ENCODE results near the gene NBAS. TPM values are rescaled to one million over a fixed set of nuclear protein-coding genes. Genes with fewer than 3 reads are reported as not detected.

NBAS gene
- total and polyA plus RNA-seq, 2 donors (not counting 1 experiment from before 2014, with no cell fraction given), result 27.0 to 124 TPM

DNA sequence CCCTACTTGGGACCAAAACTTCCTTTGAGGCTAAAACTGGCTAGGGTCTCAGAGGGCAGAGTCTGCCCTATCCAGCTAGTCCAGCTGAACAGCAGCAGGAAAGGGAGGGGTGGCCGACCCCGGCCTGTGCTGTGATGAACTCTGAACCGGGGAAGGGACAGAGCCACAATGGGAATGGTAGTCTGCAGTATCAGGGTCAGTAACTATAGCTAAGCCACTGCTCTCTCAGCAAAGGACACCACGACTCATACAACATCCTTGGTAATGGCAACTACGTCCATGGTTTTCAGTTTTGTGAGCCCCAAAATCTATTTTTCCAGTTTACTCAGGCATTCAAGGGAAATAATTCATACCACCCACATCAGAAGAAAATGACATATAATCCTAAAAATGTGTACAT is 75.2 kb downstream of the NBAS start:
- Histone ChIP-seq H3K4me3 (replicated peaks in 1 of 4; ENCODE audit: control extremely low read depth in 1 of 4, insufficient read depth in 1 of 4, low read depth in 3 of 4, low read length in 4 of 4) (no peak overlapping the region), H3K9ac (ENCODE audit: insufficient read depth, low read length) (no peak overlapping the region), H3K4me1 (ENCODE audit: control insufficient read depth, extremely low read depth, insufficient read depth, low read length) (no peaks in the 10 kb centered on the region), H3K79me2 (ENCODE audit: control insufficient read depth, insufficient read depth, low read length) (no peaks in the 10 kb centered on the region), H3K36me3 (ENCODE audit: control insufficient read depth, insufficient read depth, low read length) (peaks cover 1% of the 10 kb centered on the region), H3K27me3 (ENCODE audit: control insufficient read depth, insufficient read depth, low read length) (no peaks in the 10 kb centered on the region), H4K20me1 (ENCODE audit: control insufficient read depth, extremely low read depth, insufficient read depth, low read length) (no peaks in the 10 kb centered on the region), H3K4me2 (ENCODE audit: extremely low read depth, insufficient read depth, low read length) (no peak overlapping the region), H2AFZ (ENCODE audit: low read length) (no peak overlapping the region), H3K27ac (ENCODE audit: insufficient read depth, low read length) (no peak overlapping the region), H3K9me3 (ENCODE audit: control insufficient read depth, insufficient read depth, low read depth, low read length) (no peaks in the 10 kb centered on the region)
- no peak for DNase-seq (ENCODE audit: low read depth in 2 of 2)
- no peak for TF ChIP-seq EZH2 (IDR thresholded peaks at IDR 0.05; ENCODE audit: low read length, missing control alignments)
- TF ChIP-seq, protein P1, sequence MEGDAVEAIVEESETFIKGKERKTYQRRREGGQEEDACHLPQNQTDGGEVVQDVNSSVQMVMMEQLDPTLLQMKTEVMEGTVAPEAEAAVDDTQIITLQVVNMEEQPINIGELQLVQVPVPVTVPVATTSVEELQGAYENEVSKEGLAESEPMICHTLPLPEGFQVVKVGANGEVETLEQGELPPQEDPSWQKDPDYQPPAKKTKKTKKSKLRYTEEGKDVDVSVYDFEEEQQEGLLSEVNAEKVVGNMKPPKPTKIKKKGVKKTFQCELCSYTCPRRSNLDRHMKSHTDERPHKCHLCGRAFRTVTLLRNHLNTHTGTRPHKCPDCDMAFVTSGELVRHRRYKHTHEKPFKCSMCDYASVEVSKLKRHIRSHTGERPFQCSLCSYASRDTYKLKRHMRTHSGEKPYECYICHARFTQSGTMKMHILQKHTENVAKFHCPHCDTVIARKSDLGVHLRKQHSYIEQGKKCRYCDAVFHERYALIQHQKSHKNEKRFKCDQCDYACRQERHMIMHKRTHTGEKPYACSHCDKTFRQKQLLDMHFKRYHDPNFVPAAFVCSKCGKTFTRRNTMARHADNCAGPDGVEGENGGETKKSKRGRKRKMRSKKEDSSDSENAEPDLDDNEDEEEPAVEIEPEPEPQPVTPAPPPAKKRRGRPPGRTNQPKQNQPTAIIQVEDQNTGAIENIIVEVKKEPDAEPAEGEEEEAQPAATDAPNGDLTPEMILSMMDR (conservative IDR thresholded peaks at IDR 0.05 in 1 of 2, IDR thresholded peaks at IDR 0.05 in 1 of 2; ENCODE audit: low read depth in 1 of 2, low read length in 2 of 2), result no peak

- DNase-seq (ENCODE audit: low read depth in 2 of 2), result no peak
- Histone ChIP-seq H4K20me1 (ENCODE audit: control insufficient read depth, extremely low read depth, insufficient read depth, low read length) (no peaks in the 10 kb centered on the region), H3K4me2 (ENCODE audit: extremely low read depth, insufficient read depth, low read length) (no peak overlapping the region), H3K9ac (ENCODE audit: insufficient read depth, low read length) (no peak overlapping the region), H2AFZ (ENCODE audit: low read length) (no peak overlapping the region), H3K36me3 (ENCODE audit: control insufficient read depth, insufficient read depth, low read length) (peaks cover 1% of the 10 kb centered on the region), H3K4me3 (replicated peaks in 1 of 4; ENCODE audit: control extremely low read depth in 1 of 4, insufficient read depth in 1 of 4, low read depth in 3 of 4, low read length in 4 of 4) (no peak overlapping the region), H3K27ac (ENCODE audit: insufficient read depth, low read length) (no peak overlapping the region), H3K9me3 (ENCODE audit: control insufficient read depth, insufficient read depth, low read depth, low read length) (no peaks in the 10 kb centered on the region), H3K27me3 (ENCODE audit: control insufficient read depth, insufficient read depth, low read length) (no peaks in the 10 kb centered on the region), H3K79me2 (ENCODE audit: control insufficient read depth, insufficient read depth, low read length) (no peaks in the 10 kb centered on the region), H3K4me1 (ENCODE audit: control insufficient read depth, extremely low read depth, insufficient read depth, low read length) (no peaks in the 10 kb centered on the region)
- TF ChIP-seq, protein P1 (conservative IDR thresholded peaks at IDR 0.05 in 1 of 2, IDR thresholded peaks at IDR 0.05 in 1 of 2; ENCODE audit: low read depth in 1 of 2, low read length in 2 of 2), result no peak
- TF ChIP-seq EZH2 (IDR thresholded peaks at IDR 0.05; ENCODE audit: low read length, missing control alignments), result no peak
Observed at GRCh38 chr2:15481000-15481399, 80.1 kb downstream of the NBAS start.

- no peak for DNase-seq (ENCODE audit: low read depth in 2 of 2)
- Histone ChIP-seq H3K79me2 (ENCODE audit: control insufficient read depth, insufficient read depth, low read length) (no peaks in the 10 kb centered on the region), H3K27ac (ENCODE audit: insufficient read depth, low read length) (no peak overlapping the region), H3K4me2 (ENCODE audit: extremely low read depth, insufficient read depth, low read length) (no peak overlapping the region), H3K4me3 (replicated peaks in 1 of 4; ENCODE audit: control extremely low read depth in 1 of 4, insufficient read depth in 1 of 4, low read depth in 3 of 4, low read length in 4 of 4) (no peak overlapping the region), H4K20me1 (ENCODE audit: control insufficient read depth, extremely low read depth, insufficient read depth, low read length) (no peaks in the 10 kb centered on the region), H3K36me3 (ENCODE audit: control insufficient read depth, insufficient read depth, low read length) (peaks cover 1% of the 10 kb centered on the region), H3K4me1 (ENCODE audit: control insufficient read depth, extremely low read depth, insufficient read depth, low read length) (no peaks in the 10 kb centered on the region), H3K27me3 (ENCODE audit: control insufficient read depth, insufficient read depth, low read length) (no peaks in the 10 kb centered on the region), H2AFZ (ENCODE audit: low read length) (no peak overlapping the region), H3K9me3 (ENCODE audit: control insufficient read depth, insufficient read depth, low read depth, low read length) (no peaks in the 10 kb centered on the region), H3K9ac (ENCODE audit: insufficient read depth, low read length) (no peak overlapping the region)
- TF ChIP-seq EZH2 (IDR thresholded peaks at IDR 0.05; ENCODE audit: low read length, missing control alignments), result no peak
- TF ChIP-seq, protein P1 (conservative IDR thresholded peaks at IDR 0.05 in 1 of 2, IDR thresholded peaks at IDR 0.05 in 1 of 2; ENCODE audit: low read depth in 1 of 2, low read length in 2 of 2), result no peak
Observed at GRCh38 chr2:15480552-15480951, 80.6 kb downstream of the NBAS start.
